Peyer's patch (tissue), 4 donors: Measurements from ENCODE around the gene AFG3L2. TPM values are rescaled to one million over a fixed set of nuclear protein-coding genes. Genes with fewer than 3 reads are reported as not detected.
A peak's percentile ranks its signal among the peaks of the same experiment; 100 is the strongest.

ENCODE experiments used
- DNase-seq, 3 donors: peaks; one replicate each; pipeline ENCODE4 v3.0.0-alpha.2; 2017 to 2019
- H3K27ac ChIP-seq, 4 donors: fragments of 200-600 bp; sonication (generic); one replicate each; pipeline ENCODE4 v1.5.1; 2016 to 2019
- H3K27me3 ChIP-seq, 2 donors: fragments of 200-600 bp; sonication (generic); one replicate each; pipeline ENCODE4 v1.5.1; 2019
- H3K36me3 ChIP-seq, 3 donors: fragments of 200-600 bp; sonication (generic); one replicate each; pipeline ENCODE4 v1.5.1; 2016 to 2019
- H3K4me1 ChIP-seq, 4 donors: fragments of 200-600 bp; sonication (generic); one replicate each; pipeline ENCODE4 v1.5.1; 2016 to 2019
- H3K4me3 ChIP-seq, 4 donors: fragments of 200-600 bp; sonication (generic); 1 replicate in 3 of 4; 2 replicates in 1 of 4; pipeline ENCODE4 v1.5.1; 2016 to 2019; ENCODE audit warnings: mild to moderate bottlenecking in 1 of 4
- H3K9me3 ChIP-seq, 4 donors: fragments of 200-600 bp; sonication (generic); one replicate each; pipeline ENCODE4 v1.5.1; 2016 to 2019; ENCODE audit warnings: mild to moderate bottlenecking in 1 of 4
- CTCF ChIP-seq, 6 experiments: fragments of 450-650 bp in 4 of 6; fragments of 200-600 bp in 2 of 6; sonication (generic) in 1 of 6; IDR thresholded peaks; one replicate each; pipeline ENCODE4 v1.5.1; 2017 to 2019; ENCODE audit warnings: antibody characterized with exemption in 6 of 6, mild to moderate bottlenecking in 3 of 6, moderate library complexity in 1 of 6
- POLR2A ChIP-seq, 2 donors: fragments of 450-650 bp; IDR thresholded peaks; one replicate each; pipeline ENCODE4 v1.5.1; 2017; ENCODE audit warnings: antibody characterized with exemption in 2 of 2, mild to moderate bottlenecking in 2 of 2, moderate library complexity in 2 of 2
- total RNA-seq, 4 donors: library from RNA; depleted of rRNA; stranded (reverse); fragments of >200 nt; gene quantifications; one replicate each; pipeline ENCODE4 v1.1.0, GENCODE V29; 2016

AFG3L2 gene
- total RNA-seq, 4 donors from 2014 or later = 47.9 to 111 (median 94.8) TPM

GRCh38 chr18:12359515-12359927, 17.5 kb downstream of the AFG3L2 start:
- peak in 1 of 3 donors; percentile 57 for DNase-seq
- TF ChIP-seq CTCF (IDR thresholded peaks at IDR 0.05) = no peak
- TF ChIP-seq POLR2A (IDR thresholded peaks at IDR 0.05) = no peak
- Histone ChIP-seq H3K4me3 (no peak overlapping the region), H3K9me3 (no peaks in the 10 kb centered on the region), H3K27ac (no peak overlapping the region), H3K4me1 (no peaks in the 10 kb centered on the region), H3K27me3 (no peaks in the 10 kb centered on the region), H3K36me3 (peaks cover 0 to 92% (median 6%) of the 10 kb centered on the region in 3 donors)

- TF ChIP-seq POLR2A (IDR thresholded peaks at IDR 0.05) (no peak), CTCF (IDR thresholded peaks at IDR 0.05) (no peak)
- DNase-seq = no peak
- Histone ChIP-seq H3K4me3 (no peak overlapping the region), H3K9me3 (no peaks in the 10 kb centered on the region), H3K27ac (no peak overlapping the region), H3K36me3 (peaks cover 0 to 95% (median 6%) of the 10 kb centered on the region in 3 donors), H3K4me1 (no peaks in the 10 kb centered on the region), H3K27me3 (no peaks in the 10 kb centered on the region)
Observed at GRCh38 chr18:12352188-12352587, 24.8 kb downstream of the AFG3L2 start.

GRCh38 chr18:12347895-12348294, 29.1 kb downstream of the AFG3L2 start:
- no peaks in the 10 kb centered on the region for H3K27me3 ChIP-seq
- TF ChIP-seq POLR2A (IDR thresholded peaks at IDR 0.05) (no peak), CTCF (IDR thresholded peaks at IDR 0.05) (no peak)
- H3K36me3 ChIP-seq = peaks cover 0 to 98% (median 5%) of the 10 kb centered on the region in 3 donors
- no peak for DNase-seq
- H3K27ac ChIP-seq = no peak overlapping the region
- no peaks in the 10 kb centered on the region for H3K4me1 ChIP-seq
- no peak overlapping the region for H3K4me3 ChIP-seq
- H3K9me3 ChIP-seq = no peaks in the 10 kb centered on the region

GRCh38 chr18:12346240-12346565, 30.8 kb downstream of the AFG3L2 start:
- peaks cover 0 to 97% (median 8%) of the 10 kb centered on the region in 3 donors for H3K36me3 ChIP-seq
- no peak overlapping the region for H3K4me3 ChIP-seq

GRCh38 chr18:12345491-12346239, 31.4 kb downstream of the AFG3L2 start:
- H3K9me3 ChIP-seq = no peaks in the 10 kb centered on the region
- H3K4me1 ChIP-seq = no peaks in the 10 kb centered on the region
- no peak overlapping the region for H3K27ac ChIP-seq
- H3K4me3 ChIP-seq = no peak overlapping the region
- no peak for DNase-seq
- H3K36me3 ChIP-seq = peaks cover 0 to 97% (median 8%) of the 10 kb centered on the region in 3 donors
- H3K27me3 ChIP-seq = no peaks in the 10 kb centered on the region
- TF ChIP-seq CTCF (IDR thresholded peaks at IDR 0.05) (no peak), POLR2A (IDR thresholded peaks at IDR 0.05) (no peak)

More at GRCh38 chr18:12346240-12346565, 30.8 kb downstream of the AFG3L2 start:
- no peaks in the 10 kb centered on the region for H3K27me3 ChIP-seq
- H3K27ac ChIP-seq = no peak overlapping the region
- no peaks in the 10 kb centered on the region for H3K4me1 ChIP-seq
- H3K9me3 ChIP-seq = no peaks in the 10 kb centered on the region
- no peak for DNase-seq
- TF ChIP-seq POLR2A (IDR thresholded peaks at IDR 0.05) (no peak), CTCF (IDR thresholded peaks at IDR 0.05) (no peak)
